HCT116 (cell line): ENCODE results near the gene SLK.

Experiments used
- POLR2A ChIP-seq: IDR thresholded peaks from 2 replicates; pipeline ENCODE4 v1.7.0; 2011; ENCODE audit warnings: borderline replicate concordance; ENCODE audit not compliant: insufficient read depth, insufficient read length; ENCODE audit errors: extremely low read depth
- POLR2AphosphoS5 ChIP-seq: IDR thresholded peaks from 2 replicates; pipeline ENCODE4 v1.6.1; 2011; ENCODE audit warnings: mild to moderate bottlenecking, low read depth, low read length, moderate library complexity
- SRF ChIP-seq: IDR thresholded peaks from 2 replicates; pipeline ENCODE4 v1.6.1; 2012; ENCODE audit warnings: low read depth
- YY1 ChIP-seq: IDR thresholded peaks from 2 replicates; pipeline ENCODE4 v1.6.1; 2011; ENCODE audit warnings: low read length, low read depth, moderate library complexity, mild to moderate bottlenecking; ENCODE audit not compliant: insufficient replicate concordance; ENCODE audit errors: extremely low read depth
- TF ChIP-seq, protein P1 (sequence below), 3 experiments: fragments of 200-600 bp in 1 of 3; sonication (generic) in 1 of 3; IDR thresholded peaks in 2 of 3; conservative IDR thresholded peaks in 1 of 3; 2 replicates each; pipeline ENCODE4 v1.5.1; 2012 to 2017; ENCODE audit warnings: low read depth in 2 of 3, low read length in 2 of 3, antibody characterized with exemption in 1 of 3, borderline replicate concordance in 1 of 3, control low read depth in 1 of 3, mild to moderate bottlenecking in 1 of 3, mixed read lengths in 1 of 3, mixed run types in 1 of 3, moderate library complexity in 1 of 3; ENCODE audit not compliant: insufficient read depth in 1 of 3
- TF ChIP-seq, protein P2 (sequence below): IDR thresholded peaks from 2 replicates; pipeline ENCODE4 v1.6.1; 2012

DNA sequence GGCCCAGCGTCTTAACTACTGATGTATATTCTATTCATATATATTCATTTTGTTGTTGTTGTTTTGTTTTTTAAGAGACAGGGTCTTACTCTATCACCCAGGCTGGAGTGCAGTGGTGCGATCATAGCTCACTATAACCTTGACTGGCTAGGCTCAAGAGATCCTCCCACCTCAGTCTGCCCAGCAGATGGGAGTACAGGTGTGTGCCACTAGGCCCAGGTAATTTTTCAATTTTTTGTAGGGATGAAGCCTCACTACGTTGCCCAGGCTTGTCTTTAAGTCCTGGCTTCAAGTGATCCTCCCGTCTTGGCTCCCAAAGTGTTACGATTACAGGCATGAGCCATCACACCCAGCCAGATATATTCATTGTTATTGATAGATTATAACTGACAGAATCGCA lies 36.1 kb upstream of the SLK start:
- TF ChIP-seq SRF: no peak
- TF ChIP-seq POLR2A: no peak
- TF ChIP-seq, protein P1, sequence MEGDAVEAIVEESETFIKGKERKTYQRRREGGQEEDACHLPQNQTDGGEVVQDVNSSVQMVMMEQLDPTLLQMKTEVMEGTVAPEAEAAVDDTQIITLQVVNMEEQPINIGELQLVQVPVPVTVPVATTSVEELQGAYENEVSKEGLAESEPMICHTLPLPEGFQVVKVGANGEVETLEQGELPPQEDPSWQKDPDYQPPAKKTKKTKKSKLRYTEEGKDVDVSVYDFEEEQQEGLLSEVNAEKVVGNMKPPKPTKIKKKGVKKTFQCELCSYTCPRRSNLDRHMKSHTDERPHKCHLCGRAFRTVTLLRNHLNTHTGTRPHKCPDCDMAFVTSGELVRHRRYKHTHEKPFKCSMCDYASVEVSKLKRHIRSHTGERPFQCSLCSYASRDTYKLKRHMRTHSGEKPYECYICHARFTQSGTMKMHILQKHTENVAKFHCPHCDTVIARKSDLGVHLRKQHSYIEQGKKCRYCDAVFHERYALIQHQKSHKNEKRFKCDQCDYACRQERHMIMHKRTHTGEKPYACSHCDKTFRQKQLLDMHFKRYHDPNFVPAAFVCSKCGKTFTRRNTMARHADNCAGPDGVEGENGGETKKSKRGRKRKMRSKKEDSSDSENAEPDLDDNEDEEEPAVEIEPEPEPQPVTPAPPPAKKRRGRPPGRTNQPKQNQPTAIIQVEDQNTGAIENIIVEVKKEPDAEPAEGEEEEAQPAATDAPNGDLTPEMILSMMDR (IDR thresholded peaks at IDR 0.05 in 2 of 3, conservative IDR thresholded peaks at IDR 0.05 in 1 of 3; ENCODE audit: borderline replicate concordance in 1 of 3, insufficient read depth in 1 of 3, low read depth in 2 of 3, low read length in 2 of 3): no peak
- TF ChIP-seq, protein P2, sequence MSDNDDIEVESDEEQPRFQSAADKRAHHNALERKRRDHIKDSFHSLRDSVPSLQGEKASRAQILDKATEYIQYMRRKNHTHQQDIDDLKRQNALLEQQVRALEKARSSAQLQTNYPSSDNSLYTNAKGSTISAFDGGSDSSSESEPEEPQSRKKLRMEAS: no peak
- TF ChIP-seq YY1: no peak
- no peak for TF ChIP-seq POLR2AphosphoS5
